Activated CD8-positive, alpha-beta T cell treated with anti-CD3 and anti-CD28 coated beads for 36 hours (primary cell): ENCODE measurements around the gene RPS15A. TPM values are rescaled to one million over a fixed set of nuclear protein-coding genes. Genes with fewer than 3 reads are reported as not detected.

Experiments used
- ATAC-seq: fragments of 200-7000 bp; cut with Tn5 transposase; one replicate; pipeline ENCODE4 v1.10.0; 2021; ENCODE audit warnings: mild to moderate bottlenecking, moderate library complexity
- CTCF ChIA-PET: fragments of 350-600 bp; sonication (Branson Sonifier 250); formaldehyde crosslinking; loops from one replicate; lab custom pipeline; 2021; ENCODE audit warnings: antibody characterized with exemption; lab: Charles Lee
- POLR2A ChIA-PET: fragments of 350-600 bp; sonication (Branson Sonifier 250); formaldehyde crosslinking; loops from one replicate; lab custom pipeline; 2021; ENCODE audit warnings: antibody characterized with exemption; lab: Charles Lee
- DNase-seq: peaks from one replicate; pipeline ENCODE4 v3.0.0-alpha.2; 2020
- H3K27ac Mint-ChIP-seq: one replicate; pipeline ENCODE4 v1.8.0; 2021; ENCODE audit warnings: mild to moderate bottlenecking, mixed read lengths
- H3K27me3 Mint-ChIP-seq: one replicate; pipeline ENCODE4 v1.8.0; 2021; ENCODE audit warnings: mixed read lengths
- H3K36me3 Mint-ChIP-seq: one replicate; pipeline ENCODE4 v1.8.0; 2021; ENCODE audit warnings: low read depth, mixed read lengths
- H3K4me1 Mint-ChIP-seq: one replicate; pipeline ENCODE4 v1.8.0; 2021; ENCODE audit warnings: low read depth, mixed read lengths
- H3K4me3 Mint-ChIP-seq: one replicate; pipeline ENCODE4 v1.8.0; 2021; ENCODE audit warnings: mild to moderate bottlenecking, moderate library complexity, mixed read lengths
- H3K9me3 Mint-ChIP-seq: one replicate; pipeline ENCODE4 v1.8.0; 2021; ENCODE audit warnings: mixed read lengths
- intact Hi-C: fragments of 100-400 bp; cut with micrococcal nuclease; formaldehyde crosslinking; loops from one replicate; pipeline ENCODE4 v1.10.0; 2022
- total RNA-seq, 2 experiments: library from RNA; stranded (reverse); gene quantifications; one replicate each; pipeline ENCODE4 v1.2.3, GENCODE V29; 2021
- TF ChIP-seq, protein P1 (sequence below): fragments of 200-600 bp; IDR thresholded peaks from one replicate; pipeline ENCODE4 v1.8.0; 2022; ENCODE audit warnings: antibody characterized with exemption, mild to moderate bottlenecking

The RPS15A gene
- total RNA-seq, 2 experiments from 2014 or later: 2,201 to 2,213 TPM

DNA sequence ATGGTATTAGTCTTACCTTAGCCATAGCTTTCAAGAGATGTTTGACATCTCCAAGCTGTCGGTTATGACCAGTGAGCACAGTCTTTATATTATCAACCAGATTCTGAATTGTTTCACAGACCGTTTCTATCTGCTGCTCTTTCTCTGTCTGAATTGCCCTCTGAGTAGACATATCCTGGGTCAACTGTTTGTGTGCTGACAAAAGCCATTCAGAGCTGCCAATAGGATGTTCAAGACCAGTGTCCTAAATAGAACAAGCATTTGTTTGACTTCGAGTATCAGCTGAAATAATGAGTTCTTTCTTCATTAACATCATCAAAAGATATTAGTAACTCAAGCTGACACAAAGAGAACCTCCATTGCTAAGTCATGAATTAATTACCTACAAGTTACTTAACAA lies 26.2 kb upstream of the RPS15A start:
- H3K9me3 Mint-ChIP-seq: no peaks in the 10 kb centered on the region
- ChIA-PET CTCF (interaction anchor here (0.9 to 8.9 kb wide), 3 partner anchors 13 to 40 kb away, joined by 3 to 59 read pairs (median 4); partner anchors contain the start of gene ARL6IP1), POLR2A (interaction anchor here (0.6 to 1.4 kb wide), 5 partner anchors 10 to 25 kb away, joined by 3 read pairs; no protein-coding TSS in a partner anchor)
- H3K27ac Mint-ChIP-seq: peak overlapping the region; percentile 46
- no peak for DNase-seq
- peaks cover 12% of the 10 kb centered on the region for H3K4me1 Mint-ChIP-seq
- intact Hi-C loops: no loop called here
- ATAC-seq: no peak
- TF ChIP-seq, protein P1, sequence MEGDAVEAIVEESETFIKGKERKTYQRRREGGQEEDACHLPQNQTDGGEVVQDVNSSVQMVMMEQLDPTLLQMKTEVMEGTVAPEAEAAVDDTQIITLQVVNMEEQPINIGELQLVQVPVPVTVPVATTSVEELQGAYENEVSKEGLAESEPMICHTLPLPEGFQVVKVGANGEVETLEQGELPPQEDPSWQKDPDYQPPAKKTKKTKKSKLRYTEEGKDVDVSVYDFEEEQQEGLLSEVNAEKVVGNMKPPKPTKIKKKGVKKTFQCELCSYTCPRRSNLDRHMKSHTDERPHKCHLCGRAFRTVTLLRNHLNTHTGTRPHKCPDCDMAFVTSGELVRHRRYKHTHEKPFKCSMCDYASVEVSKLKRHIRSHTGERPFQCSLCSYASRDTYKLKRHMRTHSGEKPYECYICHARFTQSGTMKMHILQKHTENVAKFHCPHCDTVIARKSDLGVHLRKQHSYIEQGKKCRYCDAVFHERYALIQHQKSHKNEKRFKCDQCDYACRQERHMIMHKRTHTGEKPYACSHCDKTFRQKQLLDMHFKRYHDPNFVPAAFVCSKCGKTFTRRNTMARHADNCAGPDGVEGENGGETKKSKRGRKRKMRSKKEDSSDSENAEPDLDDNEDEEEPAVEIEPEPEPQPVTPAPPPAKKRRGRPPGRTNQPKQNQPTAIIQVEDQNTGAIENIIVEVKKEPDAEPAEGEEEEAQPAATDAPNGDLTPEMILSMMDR: no peak
- H3K4me3 Mint-ChIP-seq: no peak overlapping the region
- no peaks in the 10 kb centered on the region for H3K27me3 Mint-ChIP-seq
- H3K36me3 Mint-ChIP-seq: peaks cover 52% of the 10 kb centered on the region

- no peak overlapping the region for H3K4me3 Mint-ChIP-seq
- H3K9me3 Mint-ChIP-seq: no peaks in the 10 kb centered on the region
- ATAC-seq: no peak
- no peak overlapping the region for H3K27ac Mint-ChIP-seq
- POLR2A ChIA-PET: no interaction called here
- peaks cover 60% of the 10 kb centered on the region for H3K36me3 Mint-ChIP-seq
- TF ChIP-seq, protein P1: no peak
- no peaks in the 10 kb centered on the region for H3K27me3 Mint-ChIP-seq
- CTCF ChIA-PET: no interaction called here
- no peaks in the 10 kb centered on the region for H3K4me1 Mint-ChIP-seq
- intact Hi-C loops: no loop called here
- no peak for DNase-seq
Observed at GRCh38 chr16:18811925-18812324, 21.8 kb upstream of the RPS15A start.

- POLR2A ChIA-PET: interaction anchor here (0.5 kb wide), 1 partner anchor 12 kb away, joined by 3 read pairs; no protein-coding TSS in a partner anchor
- TF ChIP-seq, protein P1: no peak
- ATAC-seq (no peak), DNase-seq (no peak)
- H3K27ac Mint-ChIP-seq: no peak overlapping the region
- CTCF ChIA-PET: interaction anchor here (1.9 kb wide), 1 partner anchor 8 kb away, joined by 6 read pairs; the partner anchor contains the start of gene ARL6IP1
- peaks cover 12% of the 10 kb centered on the region for H3K4me1 Mint-ChIP-seq
- H3K27me3 Mint-ChIP-seq: no peaks in the 10 kb centered on the region
- H3K36me3 Mint-ChIP-seq: peaks cover 46% of the 10 kb centered on the region
- H3K9me3 Mint-ChIP-seq: no peaks in the 10 kb centered on the region
- intact Hi-C loops: no loop called here
- H3K4me3 Mint-ChIP-seq: no peak overlapping the region
Observed at GRCh38 chr16:18809165-18809564, 19.0 kb upstream of the RPS15A start.

GRCh38 chr16:18805257-18805773 lies 15.2 kb upstream of the RPS15A start:
- TF ChIP-seq, protein P1: no peak
- ATAC-seq (no peak), DNase-seq (no peak)
- no peak overlapping the region for H3K4me3 Mint-ChIP-seq
- POLR2A ChIA-PET: interaction anchor here (0.8 to 9.0 kb wide), 3 partner anchors 17 to 28 kb away, joined by 3 to 210 read pairs (median 3); partner anchors contain the start of gene RPS15A
- H3K27me3 Mint-ChIP-seq: no peaks in the 10 kb centered on the region
- peaks cover 31% of the 10 kb centered on the region for H3K4me1 Mint-ChIP-seq
- H3K9me3 Mint-ChIP-seq: no peaks in the 10 kb centered on the region
- H3K27ac Mint-ChIP-seq: peak overlapping the region; percentile 75
- H3K36me3 Mint-ChIP-seq: peaks cover 41% of the 10 kb centered on the region
- intact Hi-C loops: no loop called here
- CTCF ChIA-PET: interaction anchor here (1.4 to 5.2 kb wide), 2 partner anchors 12 to 30 kb away, joined by 4 to 59 read pairs; no protein-coding TSS in a partner anchor

DNA sequence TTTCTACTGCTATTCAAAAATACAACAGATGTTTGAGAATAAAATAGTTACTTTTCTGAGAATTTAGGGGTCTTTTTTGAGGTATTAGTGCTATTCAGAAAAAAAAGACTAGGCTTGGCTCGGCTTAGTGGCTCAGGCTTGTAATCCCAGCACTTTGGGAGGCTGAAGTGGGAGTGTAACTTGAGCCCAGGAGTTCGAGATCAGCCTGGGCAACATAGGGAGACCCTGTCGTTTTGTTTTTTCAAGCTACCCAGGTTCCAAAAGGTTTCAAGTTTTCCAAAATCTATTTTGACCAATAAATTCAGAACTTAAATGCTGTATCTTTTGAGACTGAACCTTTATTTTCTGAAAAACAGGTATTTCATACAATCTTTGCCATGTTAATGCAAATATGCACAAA lies 14.4 kb upstream of the RPS15A start:
- ATAC-seq: no peak
- H3K27ac Mint-ChIP-seq: peak overlapping the region; percentile 75
- no peak overlapping the region for H3K4me3 Mint-ChIP-seq
- H3K27me3 Mint-ChIP-seq: no peaks in the 10 kb centered on the region
- intact Hi-C loops: no loop called here
- TF ChIP-seq, protein P1: no peak
- CTCF ChIA-PET: interaction anchor here (0.8 to 6.5 kb wide), 6 partner anchors 13 to 44 kb away, joined by 3 to 59 read pairs (median 5); partner anchors contain the start of gene RPS15A
- DNase-seq: no peak
- H3K9me3 Mint-ChIP-seq: no peaks in the 10 kb centered on the region
- peaks cover 42% of the 10 kb centered on the region for H3K36me3 Mint-ChIP-seq
- H3K4me1 Mint-ChIP-seq: peaks cover 39% of the 10 kb centered on the region
- POLR2A ChIA-PET: interaction anchor here (1.0 to 9.0 kb wide), 3 partner anchors 13 to 31 kb away, joined by 3 to 210 read pairs (median 4); partner anchors contain the start of gene RPS15A
